Pancreas (tissue), 10 donors: Measurements from ENCODE around the gene ASTN2. TPM values are rescaled to one million over a fixed set of nuclear protein-coding genes. Genes with fewer than 3 reads are reported as not detected.

Experiments used
- ATAC-seq, 4 donors: fragments of 200-7000 bp; cut with Tn5 transposase; one replicate each; pipeline versions ENCODE4 v1.8.0 to v1.9.1; 2020; ENCODE audit warnings: mild to moderate bottlenecking in 4 of 4, moderate library complexity in 4 of 4
- DNase-seq, 6 donors: peaks; one replicate each; pipeline ENCODE4 v3.0.0-alpha.2; 2020
- FAIRE-seq: peaks from 2 replicates; lab custom pipeline; 2012; peaks lifted over from hg19 to GRCh38; lab: Jason Lieb, UNC
- H3K27ac ChIP-seq, 4 donors: fragments of 200-600 bp; sonication (generic); 1 replicate in 3 of 4; 2 replicates in 1 of 4; pipeline versions ENCODE4 v1.5.0 to v1.8.0; 2020
- H3K27me3 ChIP-seq, 4 donors: fragments of 200-600 bp; one replicate each; pipeline ENCODE4 v1.8.0; 2021
- H3K36me3 ChIP-seq, 3 donors: fragments of 200-600 bp; sonication (generic) in 1 of 3; one replicate each; pipeline versions ENCODE4 v1.5.0 to v1.8.0; 2020 to 2021
- H3K4me1 ChIP-seq, 3 donors: fragments of 200-600 bp; one replicate each; pipeline ENCODE4 v1.8.0; 2021
- H3K4me3 ChIP-seq, 4 donors: fragments of 200-600 bp; sonication (generic) in 2 of 4; one replicate each; pipeline versions ENCODE4 v1.5.0 to v1.8.0; 2020 to 2021
- H3K9me3 ChIP-seq, 4 donors: fragments of 200-600 bp; one replicate each; pipeline ENCODE4 v1.8.0; 2021
- WGBS, 2 donors: extraction: QIAGEN DNeasy Blood & Tissue Kit; methylation state at CpG; one replicate each; pipeline ENCODE4 v1.1.7; 2013; 5-methylcytosine and 5-hydroxymethylcytosine counted together
- intact Hi-C, 3 donors: fragments of 100-400 bp; cut with DNase I; formaldehyde crosslinking; loops; one replicate each; pipeline versions ENCODE4 v1.11.1 to v1.14.2; 2022
- polyA plus RNA-seq, 2 donors: library from polyadenylated mRNA; stranded (reverse); fragments of 200-250 nt; gene quantifications; one replicate each; pipeline ENCODE4 v1.2.3, GENCODE V29; 2013
- total RNA-seq, 6 donors: library from RNA; stranded (reverse); fragmentation: NEBNext Ultra II Directional in 4 of 6; extraction: Animal tissue kit (Norgen Biotek cat#: 25700) in 4 of 6; gene quantifications; one replicate each; pipeline versions ENCODE4 v1.2.1 to v1.2.4, GENCODE V29; 2021 to 2023
- TF ChIP-seq, protein P1 (sequence below), 4 donors: fragments of 200-600 bp; sonication (generic) in 3 of 4; IDR thresholded peaks; one replicate each; pipeline versions ENCODE4 v1.5.0 to v1.8.0; 2021; ENCODE audit warnings: antibody characterized with exemption in 4 of 4
- donor health status: healthy with polysubstance abuse.
- donor health status: DM: no; HTN: no; CAD: no; lungs with moderate emphysema.
- donor health status: DM: no; HTN: no; CAD: no.
- donor health status: control.
- donor health status: control.
- donor health status: Bipolar disorder and iron deficiency.
- donor health status: DM: yes; HTN: yes; CAD: no.
- donor health status: DM: no; HTN: no; CAD: no.
- donor health status: DM: no; HTN: no; CAD: no.
- donor health status: DM: yes; HTN: yes; CAD: no.

ASTN2 gene
- total and polyA plus RNA-seq, 8 donors: 1.3 to 11.9 (median 6.7) TPM

DNA sequence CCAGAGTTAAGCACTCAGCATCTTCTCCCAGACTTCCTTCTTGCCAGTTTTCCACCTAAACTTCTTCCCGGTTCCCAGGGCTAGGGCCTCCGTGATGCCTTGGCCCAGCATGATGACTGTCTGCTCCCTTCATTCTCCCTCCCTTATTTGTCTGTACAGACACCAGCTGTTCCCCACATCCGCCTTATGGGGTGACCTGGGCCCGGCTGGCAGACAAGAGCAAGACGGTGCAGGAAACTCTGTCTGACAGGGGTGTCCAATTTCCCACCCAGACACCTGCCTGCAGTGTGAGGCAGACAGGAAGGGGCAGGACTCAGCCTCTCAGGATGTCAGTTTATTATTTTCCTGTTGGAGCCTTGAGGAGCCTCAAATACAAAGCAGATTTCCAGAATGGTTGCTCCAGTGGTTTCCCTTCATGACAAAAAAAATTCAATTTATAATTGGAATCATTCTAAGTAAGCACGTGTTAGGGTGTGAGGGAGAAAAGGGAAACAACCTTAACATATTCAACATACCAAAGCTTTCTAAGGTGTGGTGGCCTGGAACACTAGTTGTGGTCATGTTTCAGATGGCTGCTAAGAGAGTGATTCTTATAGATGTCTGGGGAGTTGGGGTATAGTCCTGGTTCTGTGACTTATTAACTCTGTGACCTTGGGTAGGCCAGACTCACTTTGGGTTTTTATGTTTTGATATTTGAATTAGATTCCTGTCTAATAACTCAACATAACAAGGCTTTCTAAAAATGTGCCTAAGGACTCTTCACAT is 1026.7 kb downstream of the ASTN2 start:
- WGBS, 2 donors: 74 to 85% methylated on average over 6 of the region's 6 CpGs
- H3K9me3 ChIP-seq: no peaks in the 10 kb centered on the region
- no peak overlapping the region for H3K27ac ChIP-seq
- H3K27me3 ChIP-seq: no peaks in the 10 kb centered on the region
- intact Hi-C loops: loop anchor here in 1 of 3 donors (10.0 kb wide), 1 partner anchor 67 kb away; no protein-coding TSS in a partner anchor
- H3K4me3 ChIP-seq: no peak overlapping the region
- H3K4me1 ChIP-seq: no peaks in the 10 kb centered on the region
- ATAC-seq (no peak), FAIRE-seq (no peak), DNase-seq (no peak)
- TF ChIP-seq, protein P1, sequence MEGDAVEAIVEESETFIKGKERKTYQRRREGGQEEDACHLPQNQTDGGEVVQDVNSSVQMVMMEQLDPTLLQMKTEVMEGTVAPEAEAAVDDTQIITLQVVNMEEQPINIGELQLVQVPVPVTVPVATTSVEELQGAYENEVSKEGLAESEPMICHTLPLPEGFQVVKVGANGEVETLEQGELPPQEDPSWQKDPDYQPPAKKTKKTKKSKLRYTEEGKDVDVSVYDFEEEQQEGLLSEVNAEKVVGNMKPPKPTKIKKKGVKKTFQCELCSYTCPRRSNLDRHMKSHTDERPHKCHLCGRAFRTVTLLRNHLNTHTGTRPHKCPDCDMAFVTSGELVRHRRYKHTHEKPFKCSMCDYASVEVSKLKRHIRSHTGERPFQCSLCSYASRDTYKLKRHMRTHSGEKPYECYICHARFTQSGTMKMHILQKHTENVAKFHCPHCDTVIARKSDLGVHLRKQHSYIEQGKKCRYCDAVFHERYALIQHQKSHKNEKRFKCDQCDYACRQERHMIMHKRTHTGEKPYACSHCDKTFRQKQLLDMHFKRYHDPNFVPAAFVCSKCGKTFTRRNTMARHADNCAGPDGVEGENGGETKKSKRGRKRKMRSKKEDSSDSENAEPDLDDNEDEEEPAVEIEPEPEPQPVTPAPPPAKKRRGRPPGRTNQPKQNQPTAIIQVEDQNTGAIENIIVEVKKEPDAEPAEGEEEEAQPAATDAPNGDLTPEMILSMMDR (IDR thresholded peaks at IDR 0.05): no peak
- no peaks in the 10 kb centered on the region for H3K36me3 ChIP-seq

DNA sequence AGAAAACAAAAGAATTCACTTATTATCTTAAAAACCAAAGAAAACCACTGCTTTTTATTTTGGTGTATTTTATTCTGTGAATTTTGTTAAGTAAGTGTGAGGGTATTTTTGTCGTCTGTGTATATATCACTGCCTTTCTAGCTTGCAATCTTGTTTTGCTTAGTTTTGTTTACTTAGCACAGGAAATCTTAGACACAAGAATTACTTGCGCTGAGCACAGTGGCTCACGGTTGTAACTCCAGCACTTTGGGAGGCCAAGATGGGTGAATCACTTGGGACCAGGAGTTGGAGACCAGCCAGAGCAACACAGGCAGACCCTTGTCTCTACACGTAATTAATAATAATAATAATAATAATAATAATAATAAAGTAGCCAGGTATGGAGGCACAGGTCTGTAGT is 1030.9 kb downstream of the ASTN2 start:
- Histone ChIP-seq H3K27ac (no peak overlapping the region), H3K9me3 (no peaks in the 10 kb centered on the region), H3K4me1 (no peaks in the 10 kb centered on the region), H3K4me3 (no peak overlapping the region), H3K36me3 (no peaks in the 10 kb centered on the region), H3K27me3 (no peaks in the 10 kb centered on the region)
- TF ChIP-seq, protein P1 (IDR thresholded peaks at IDR 0.05): no peak
- ATAC-seq (no peak), DNase-seq (no peak), FAIRE-seq (no peak)
- WGBS, 2 donors: 79 to 87% methylated on average over 4 of the region's 4 CpGs
- intact Hi-C loops: loop anchor here in 1 of 3 donors (10.0 kb wide), 1 partner anchor 71 kb away; no protein-coding TSS in a partner anchor

GRCh38 chr9:116383133-116383532 is 1031.7 kb downstream of the ASTN2 start:
- no peak for FAIRE-seq
- no peak for DNase-seq
- no peak for ATAC-seq
- H3K9me3 ChIP-seq: no peaks in the 10 kb centered on the region
- H3K36me3 ChIP-seq: no peaks in the 10 kb centered on the region
- H3K4me1 ChIP-seq: no peaks in the 10 kb centered on the region
- intact Hi-C loops: loop anchor here in 1 of 3 donors (10.0 kb wide), 1 partner anchor 72 kb away; no protein-coding TSS in a partner anchor
- no peaks in the 10 kb centered on the region for H3K27me3 ChIP-seq
- no peak overlapping the region for H3K4me3 ChIP-seq
- no peak overlapping the region for H3K27ac ChIP-seq
- TF ChIP-seq, protein P1 (IDR thresholded peaks at IDR 0.05): no peak
- WGBS, 2 donors: 79 to 85% methylated on average over 5 of the region's 5 CpGs

DNA sequence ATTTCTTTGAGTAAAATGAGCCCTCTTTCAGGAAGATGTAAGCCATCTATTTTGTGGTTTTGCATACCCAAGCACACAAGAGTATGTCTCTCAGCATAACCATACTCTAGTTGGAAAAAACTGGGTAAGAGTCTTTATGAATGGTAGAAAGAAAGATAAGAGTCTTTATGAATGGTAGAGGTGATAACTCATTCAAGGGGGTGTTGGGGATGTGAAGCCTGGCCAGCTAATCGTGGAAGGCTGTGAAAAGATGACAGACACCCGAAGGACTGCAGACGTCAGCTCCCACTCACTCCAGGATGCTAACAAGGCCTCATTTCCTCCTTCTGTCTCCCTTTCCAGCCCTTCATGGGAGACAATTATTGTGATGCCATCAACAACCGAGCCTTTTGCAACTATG is 1032.8 kb downstream of the ASTN2 start:
- 87 to 92% methylated on average over 4 of the region's 4 CpGs for WGBS, 2 donors
- Histone ChIP-seq H3K27ac (no peak overlapping the region), H3K4me1 (no peaks in the 10 kb centered on the region), H3K27me3 (no peaks in the 10 kb centered on the region), H3K9me3 (no peaks in the 10 kb centered on the region), H3K36me3 (no peaks in the 10 kb centered on the region), H3K4me3 (no peak overlapping the region)
- DNase-seq: no peak
- FAIRE-seq: no peak
- intact Hi-C loops: loop anchor here in 1 of 3 donors (10.0 kb wide), 1 partner anchor 73 kb away; no protein-coding TSS in a partner anchor
- TF ChIP-seq, protein P1 (IDR thresholded peaks at IDR 0.05): no peak
- no peak for ATAC-seq

- Histone ChIP-seq H3K27ac (no peak overlapping the region), H3K36me3 (no peaks in the 10 kb centered on the region), H3K9me3 (no peaks in the 10 kb centered on the region), H3K4me1 (no peaks in the 10 kb centered on the region), H3K27me3 (no peaks in the 10 kb centered on the region), H3K4me3 (no peak overlapping the region)
- ATAC-seq: no peak
- 94 to 98% methylated on average over 2 of the region's 2 CpGs for WGBS, 2 donors
- intact Hi-C loops: loop anchor here in 1 of 3 donors (10.0 kb wide), 1 partner anchor 73 kb away; no protein-coding TSS in a partner anchor
- no peak for DNase-seq
- FAIRE-seq: no peak
- TF ChIP-seq, protein P1 (IDR thresholded peaks at IDR 0.05): no peak
Observed at GRCh38 chr9:116381350-116381749, 1033.5 kb downstream of the ASTN2 start.
